ENCODE data around the gene GMDS. TPM values are rescaled to one million over a fixed set of nuclear protein-coding genes. Genes with fewer than 3 reads are reported as not detected.

Gene GMDS
- total and polyA plus RNA-seq, 2 of the 4 experiments (the other 2 are of a cell fraction), result 7.3 to 21.9 TPM

- H3K79me1 ChIP-seq (ENCODE audit: low read depth in 1 of 2, low read length in 2 of 2), result no peaks in the 10 kb centered on the region
- intact Hi-C loops (cut with micrococcal nuclease) (loop anchor here (5.0 kb wide), 1 partner anchor 580 kb away; no protein-coding TSS in a partner anchor), dilution Hi-C loops (cut with HindIII; ENCODE audit: low sequenced_read_pairs, unreplicated experiment) (no loop called here), in situ Hi-C loops (cut with MboI; ENCODE audit: low sequenced_read_pairs) (loop anchor here (25.0 kb wide), 1 partner anchor 520 kb away; no protein-coding TSS in a partner anchor)
- no peaks in the 10 kb centered on the region for H3K36me3 ChIP-seq (ENCODE audit: control insufficient read depth, insufficient read depth, low read length)
- H4K5ac ChIP-seq (ENCODE audit: low read depth, low read length), result no peak overlapping the region
- H2AK5ac ChIP-seq (ENCODE audit: low read depth, low read length), result no peak overlapping the region
- no peaks in the 10 kb centered on the region for H3K9me3 ChIP-seq (ENCODE audit: control insufficient read depth, insufficient read depth, low read length)
- no peak overlapping the region for H3K4ac ChIP-seq (ENCODE audit: low read depth, low read length)
- H2BK5ac ChIP-seq (ENCODE audit: low read depth, low read length, poor library complexity, severe bottlenecking), result no peak overlapping the region
- no peak for DNase-seq
- H3K27me3 ChIP-seq (ENCODE audit: control insufficient read depth, insufficient read depth, low read length), result no peaks in the 10 kb centered on the region
- H3K4me3 ChIP-seq (ENCODE audit: insufficient read depth, low read depth, low read length), result no peak overlapping the region
- no peak overlapping the region for H3K56ac ChIP-seq (ENCODE audit: extremely low read depth, insufficient read depth, low read length)
- no peak overlapping the region for H2BK120ac ChIP-seq (ENCODE audit: low read depth, low read length)
- peaks cover 2% of the 10 kb centered on the region; the same call in 1 of the 2 replicates for H3K9me1 ChIP-seq (ENCODE audit: insufficient read depth, low read length)
- H2BK15ac ChIP-seq (ENCODE audit: low read depth, low read length), result no peak overlapping the region
- CTCF ChIA-PET, result no interaction called here
- no peak overlapping the region for H3K9ac ChIP-seq (ENCODE audit: low read depth, low read length)
- no peak overlapping the region for H4K8ac ChIP-seq (ENCODE audit: low read depth in 2 of 2, low read length in 2 of 2)
- no peak overlapping the region for H3K18ac ChIP-seq (ENCODE audit: low read depth, low read length)
- H3K27ac ChIP-seq (ENCODE audit: insufficient read depth, low read length), result no peak overlapping the region
- H2AFZ ChIP-seq (replicated peaks; ENCODE audit: low read length, poor library complexity), result no peak overlapping the region
- BruUV-seq (replicated peaks), result no TSS peak
- no peak overlapping the region for H2AK9ac ChIP-seq (replicated peaks; ENCODE audit: low read depth, low read length, poor library complexity)
- no CpG with 5 or more reads among the region's 7 CpGs for whole genome bisulfite sequencing, 2 experiments (ENCODE audit: extremely low coverage in 2 of 2, insufficient read length in 1 of 2)
- no peak overlapping the region for H2BK20ac ChIP-seq (ENCODE audit: low read depth, low read length)
- no peak overlapping the region for H3K4me2 ChIP-seq (ENCODE audit: low read depth, low read length)
- no peak overlapping the region for H4K91ac ChIP-seq (ENCODE audit: insufficient read depth, low read depth, low read length)
- ATAC-seq (ENCODE audit: low read depth), result no peak
- TF ChIP-seq MAFK (IDR thresholded peaks at IDR 0.05; ENCODE audit: low read depth, low read length) (peak; percentile 48), RCOR1 (IDR thresholded peaks at IDR 0.05; ENCODE audit: insufficient replicate concordance, low read length) (no peak), CHD1 (IDR thresholded peaks at IDR 0.05; ENCODE audit: low read depth, low read length) (no peak), SMC3 (IDR thresholded peaks at IDR 0.05; ENCODE audit: low read depth, low read length) (no peak)
- H4K20me1 ChIP-seq (ENCODE audit: insufficient read depth, low read length), result no peaks in the 10 kb centered on the region
- no peak overlapping the region for H3K14ac ChIP-seq (replicated peaks; ENCODE audit: low read depth, low read length)
- POLR2A ChIA-PET (ENCODE audit: unreplicated experiment), result no interaction called here
- H3K4me1 ChIP-seq (ENCODE audit: control insufficient read depth, insufficient read depth, low read length), result peaks cover 2% of the 10 kb centered on the region; the same call in 1 of the 2 replicates
- H3K23ac ChIP-seq (ENCODE audit: low read depth, low read length), result no peak overlapping the region
Observed at GRCh38 chr6:2117447-2117846, 128.0 kb downstream of the GMDS start.
